ENCODE results near the gene ETNPPL. TPM values are rescaled to one million over a fixed set of nuclear protein-coding genes. Genes with fewer than 3 reads are reported as not detected.

The ETNPPL gene
- total and polyA plus RNA-seq, 2 of the 13 experiments (the other 11 are each of a cell fraction or from before 2014, with no cell fraction given) = 1.4 to 6.0 TPM

DNA sequence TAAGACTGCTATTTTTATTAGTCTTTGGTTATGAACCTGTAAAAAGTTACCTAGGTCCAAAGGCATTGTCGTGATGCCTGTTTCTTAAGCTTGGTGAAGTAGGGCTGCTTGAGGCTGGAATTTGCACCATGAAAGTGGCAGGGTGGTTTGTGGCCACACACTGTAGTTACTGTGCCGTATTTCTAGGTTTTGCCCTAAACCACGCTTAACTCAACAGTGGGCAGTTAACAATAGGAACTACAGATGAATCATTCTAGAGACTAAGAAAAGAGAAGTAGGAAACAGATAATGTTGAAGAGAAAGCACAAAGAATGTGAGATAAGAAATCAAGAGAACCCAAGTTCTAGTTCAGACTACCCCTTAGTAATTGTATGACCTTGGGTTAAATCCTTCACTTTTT, 11.5 kb downstream of the ETNPPL start:
- no peaks in the 10 kb centered on the region for H3K27me3 ChIP-seq (ENCODE audit: control insufficient read depth in 1 of 2, insufficient read depth in 2 of 2, low read length in 2 of 2)
- H3K4me2 ChIP-seq (ENCODE audit: low read depth, low read length) = no peak overlapping the region
- POLR2A ChIA-PET = no interaction called here
- WGBS (ENCODE audit: low lambda C conversion rate) = 93% methylated on average over 3 of the region's 3 CpGs
- in situ Hi-C loops (cut with HindIII; ENCODE audit: extremely low pct_ligation_motif_present, low pct_unique_long_range_greater_than_20kb) = no loop called here
- no peak overlapping the region for H3K4me3 ChIP-seq (replicated peaks in 1 of 3; ENCODE audit: insufficient read depth in 1 of 3, low read depth in 2 of 3, low read length in 3 of 3)
- TF ChIP-seq NFATC3 (CRISPR knock-in tag; IDR thresholded peaks at IDR 0.05) = no peak
- TF ChIP-seq, protein P1, sequence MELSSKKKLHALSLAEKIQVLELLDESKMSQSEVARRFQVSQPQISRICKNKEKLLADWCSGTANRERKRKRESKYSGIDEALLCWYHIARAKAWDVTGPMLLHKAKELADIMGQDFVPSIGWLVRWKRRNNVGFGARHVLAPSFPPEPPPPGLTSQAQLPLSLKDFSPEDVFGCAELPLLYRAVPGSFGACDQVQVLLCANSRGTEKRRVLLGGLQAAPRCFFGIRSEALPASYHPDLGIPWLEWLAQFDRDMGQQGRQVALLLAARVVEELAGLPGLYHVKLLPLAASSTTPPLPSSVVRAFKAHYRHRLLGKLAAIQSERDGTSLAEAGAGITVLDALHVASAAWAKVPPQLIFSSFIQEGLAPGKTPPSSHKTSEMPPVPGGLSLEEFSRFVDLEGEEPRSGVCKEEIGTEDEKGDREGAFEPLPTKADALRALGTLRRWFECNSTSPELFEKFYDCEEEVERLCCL (CRISPR knock-in tag; IDR thresholded peaks at IDR 0.05; ENCODE audit: borderline replicate concordance) = no peak
- TF ChIP-seq, protein P2, sequence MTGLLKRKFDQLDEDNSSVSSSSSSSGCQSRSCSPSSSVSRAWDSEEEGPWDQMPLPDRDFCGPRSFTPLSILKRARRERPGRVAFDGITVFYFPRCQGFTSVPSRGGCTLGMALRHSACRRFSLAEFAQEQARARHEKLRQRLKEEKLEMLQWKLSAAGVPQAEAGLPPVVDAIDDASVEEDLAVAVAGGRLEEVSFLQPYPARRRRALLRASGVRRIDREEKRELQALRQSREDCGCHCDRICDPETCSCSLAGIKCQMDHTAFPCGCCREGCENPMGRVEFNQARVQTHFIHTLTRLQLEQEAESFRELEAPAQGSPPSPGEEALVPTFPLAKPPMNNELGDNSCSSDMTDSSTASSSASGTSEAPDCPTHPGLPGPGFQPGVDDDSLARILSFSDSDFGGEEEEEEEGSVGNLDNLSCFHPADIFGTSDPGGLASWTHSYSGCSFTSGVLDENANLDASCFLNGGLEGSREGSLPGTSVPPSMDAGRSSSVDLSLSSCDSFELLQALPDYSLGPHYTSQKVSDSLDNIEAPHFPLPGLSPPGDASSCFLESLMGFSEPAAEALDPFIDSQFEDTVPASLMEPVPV (CRISPR knock-in tag; IDR thresholded peaks at IDR 0.05) = no peak
- H3K4me1 ChIP-seq (ENCODE audit: insufficient read depth, low read length) = no peaks in the 10 kb centered on the region
- H3K36me3 ChIP-seq (replicated peaks in 1 of 2; ENCODE audit: control insufficient read depth in 1 of 2, insufficient read depth in 2 of 2, low read length in 2 of 2) = no peaks in the 10 kb centered on the region
- H3K79me2 ChIP-seq (ENCODE audit: insufficient read depth, low read length) = no peaks in the 10 kb centered on the region
- H3K27ac ChIP-seq (ENCODE audit: extremely low read length, insufficient read depth, low read length) = no peak overlapping the region
- CTCF ChIA-PET (ENCODE audit: low intra/inter-chr PET ratio, low total read pairs) = no interaction called here
- DNase-seq (ENCODE audit: low spot score) = no peak
- no peak overlapping the region for H2AFZ ChIP-seq (ENCODE audit: low read length)
- no peak overlapping the region for H3K9ac ChIP-seq (ENCODE audit: insufficient read depth, low read depth, low read length)
- no TSS peak for BruUV-seq (replicated peaks)
- H4K20me1 ChIP-seq (ENCODE audit: insufficient read depth, low read length) = no peaks in the 10 kb centered on the region
- no peaks in the 10 kb centered on the region for H3K9me3 ChIP-seq (ENCODE audit: low read length)
- no peak for ATAC-seq
- intact Hi-C loops (cut with micrococcal nuclease; ENCODE audit: unreplicated experiment) = no loop called here
- no peak for FAIRE-seq

DNA sequence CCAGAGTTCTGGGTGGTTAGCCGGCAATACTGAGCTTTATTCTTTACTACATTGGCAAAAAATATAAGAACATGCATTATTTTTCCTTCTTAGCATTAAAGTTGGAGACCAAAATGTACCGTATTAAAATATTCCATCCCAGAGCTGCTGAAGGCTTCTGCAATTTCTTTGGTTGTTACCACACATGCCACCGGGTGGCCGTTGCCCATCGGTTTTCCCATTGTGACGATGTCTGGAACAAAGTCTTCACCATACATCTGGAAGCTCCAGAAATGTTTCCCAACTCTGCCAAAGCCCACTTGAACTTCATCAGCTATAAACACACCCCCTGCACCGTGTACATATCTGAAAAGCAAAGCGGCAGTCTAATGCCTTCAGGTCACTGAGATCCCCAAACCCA, 13.7 kb downstream of the ETNPPL start:
- Histone ChIP-seq H3K4me2 (ENCODE audit: low read depth, low read length) (no peak overlapping the region), H4K20me1 (ENCODE audit: insufficient read depth, low read length) (no peaks in the 10 kb centered on the region), H3K36me3 (replicated peaks in 1 of 2; ENCODE audit: control insufficient read depth in 1 of 2, insufficient read depth in 2 of 2, low read length in 2 of 2) (no peaks in the 10 kb centered on the region), H3K27ac (ENCODE audit: extremely low read length, insufficient read depth, low read length) (no peak overlapping the region), H3K79me2 (ENCODE audit: insufficient read depth, low read length) (no peaks in the 10 kb centered on the region), H3K9ac (ENCODE audit: insufficient read depth, low read depth, low read length) (no peak overlapping the region), H2AFZ (ENCODE audit: low read length) (no peak overlapping the region), H3K4me1 (ENCODE audit: insufficient read depth, low read length) (peaks cover 8% of the 10 kb centered on the region), H3K27me3 (ENCODE audit: control insufficient read depth in 1 of 2, insufficient read depth in 2 of 2, low read length in 2 of 2) (no peaks in the 10 kb centered on the region), H3K9me3 (ENCODE audit: low read length) (no peaks in the 10 kb centered on the region), H3K4me3 (replicated peaks in 1 of 3; ENCODE audit: insufficient read depth in 1 of 3, low read depth in 2 of 3, low read length in 3 of 3) (no peak overlapping the region)
- FAIRE-seq (peak; percentile 26), DNase-seq (ENCODE audit: low spot score) (no peak), ATAC-seq (no peak)
- TF ChIP-seq ZNF619 (CRISPR knock-in tag; IDR thresholded peaks at IDR 0.05) (no peak), RBAK (CRISPR knock-in tag; IDR thresholded peaks at IDR 0.05) (no peak), HNF4A (CRISPR knock-in tag; IDR thresholded peaks at IDR 0.05) (no peak), RFX1 (IDR thresholded peaks at IDR 0.05) (no peak), PRMT3 (CRISPR knock-in tag; IDR thresholded peaks at IDR 0.05; ENCODE audit: borderline replicate concordance, low read depth) (no peak), BRCA1 (CRISPR knock-in tag; IDR thresholded peaks at IDR 0.05) (no peak), EZH2 (conservative IDR thresholded peaks at IDR 0.05; ENCODE audit: low read depth, low read length) (no peak), STAT5B (CRISPR knock-in tag; IDR thresholded peaks at IDR 0.05) (no peak), NR2F2 (IDR thresholded peaks at IDR 0.05; ENCODE audit: borderline replicate concordance, low read depth) (no peak), FOSL1 (CRISPR knock-in tag; IDR thresholded peaks at IDR 0.05; ENCODE audit: borderline replicate concordance) (no peak)
- TF ChIP-seq, protein P3, sequence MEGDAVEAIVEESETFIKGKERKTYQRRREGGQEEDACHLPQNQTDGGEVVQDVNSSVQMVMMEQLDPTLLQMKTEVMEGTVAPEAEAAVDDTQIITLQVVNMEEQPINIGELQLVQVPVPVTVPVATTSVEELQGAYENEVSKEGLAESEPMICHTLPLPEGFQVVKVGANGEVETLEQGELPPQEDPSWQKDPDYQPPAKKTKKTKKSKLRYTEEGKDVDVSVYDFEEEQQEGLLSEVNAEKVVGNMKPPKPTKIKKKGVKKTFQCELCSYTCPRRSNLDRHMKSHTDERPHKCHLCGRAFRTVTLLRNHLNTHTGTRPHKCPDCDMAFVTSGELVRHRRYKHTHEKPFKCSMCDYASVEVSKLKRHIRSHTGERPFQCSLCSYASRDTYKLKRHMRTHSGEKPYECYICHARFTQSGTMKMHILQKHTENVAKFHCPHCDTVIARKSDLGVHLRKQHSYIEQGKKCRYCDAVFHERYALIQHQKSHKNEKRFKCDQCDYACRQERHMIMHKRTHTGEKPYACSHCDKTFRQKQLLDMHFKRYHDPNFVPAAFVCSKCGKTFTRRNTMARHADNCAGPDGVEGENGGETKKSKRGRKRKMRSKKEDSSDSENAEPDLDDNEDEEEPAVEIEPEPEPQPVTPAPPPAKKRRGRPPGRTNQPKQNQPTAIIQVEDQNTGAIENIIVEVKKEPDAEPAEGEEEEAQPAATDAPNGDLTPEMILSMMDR (CRISPR knock-in tag; IDR thresholded peaks at IDR 0.05) = no peak
- ChIA-PET CTCF (ENCODE audit: low intra/inter-chr PET ratio, low total read pairs) (no interaction called here), POLR2A (no interaction called here)
- in situ Hi-C loops (cut with HindIII; ENCODE audit: extremely low pct_ligation_motif_present, low pct_unique_long_range_greater_than_20kb) = no loop called here
- intact Hi-C loops (cut with micrococcal nuclease; ENCODE audit: unreplicated experiment) = no loop called here
- WGBS (ENCODE audit: low lambda C conversion rate) = 86% methylated on average over 8 of the region's 8 CpGs
- BruUV-seq (replicated peaks) = no TSS peak

Data from HepG2 (cell line).